SIG-M5 treated with dmso at 0.1 percent for 504 hours (cell line): ENCODE data around the gene ZFHX3.

Experiments
- DNase-seq: peaks from one replicate; lab custom pipeline; 2025; ENCODE audit not compliant: unreplicated experiment; lab: John Stamatoyannopoulos, UW

Gene ZFHX3

DNA sequence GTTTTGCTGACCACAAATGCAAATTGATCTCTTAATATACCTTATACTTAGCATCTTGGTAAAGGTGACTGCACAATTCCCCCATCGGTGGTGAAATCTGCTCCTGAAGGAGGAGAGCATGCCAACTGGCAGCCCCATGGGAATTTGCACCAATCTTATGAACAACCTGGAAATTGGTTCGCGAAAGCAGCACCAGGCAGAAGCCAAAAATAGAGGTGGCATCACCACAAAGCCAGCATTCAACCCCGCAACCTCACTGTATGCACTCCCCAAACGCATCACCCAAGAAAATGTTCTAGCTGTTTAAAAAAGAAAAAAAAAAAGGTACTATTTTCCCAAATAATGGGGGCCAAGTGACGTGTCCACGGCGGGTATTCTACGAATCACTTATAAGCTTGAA lies 213.4 kb downstream of the ZFHX3 start:
- DNase-seq = no peak

DNA sequence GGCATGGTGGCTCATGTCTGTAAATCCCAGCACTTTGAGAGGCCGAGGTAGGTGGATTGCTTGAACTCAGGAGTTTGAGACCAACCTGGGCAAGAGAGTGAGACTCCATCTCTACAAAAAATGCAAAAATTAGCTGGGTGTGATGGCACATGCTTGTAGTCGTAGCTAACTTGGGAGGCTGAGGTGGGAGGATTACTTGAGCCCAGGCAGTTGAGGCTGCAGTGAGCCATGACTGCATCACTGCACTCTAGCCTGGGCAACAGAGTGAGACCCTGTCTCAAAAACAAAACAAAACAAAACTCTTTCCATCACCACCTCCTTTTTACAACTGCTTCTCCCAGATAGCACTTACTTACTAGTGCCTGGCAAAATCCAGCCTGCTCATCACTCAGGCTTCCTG lies 214.0 kb downstream of the ZFHX3 start:
- no peak for DNase-seq

GRCh38 chr16:72833482-72833881 lies 214.4 kb downstream of the ZFHX3 start:
- no peak for DNase-seq

- peak; percentile 42 for DNase-seq
Measured at GRCh38 chr16:72832621-72833248, 215.2 kb downstream of the ZFHX3 start.

- DNase-seq = no peak
Measured at GRCh38 chr16:72829846-72830775, 217.8 kb downstream of the ZFHX3 start.

GRCh38 chr16:72827866-72828265 lies 220.1 kb downstream of the ZFHX3 start:
- DNase-seq = no peak

- no peak for DNase-seq
Measured at GRCh38 chr16:72825912-72826621, 221.9 kb downstream of the ZFHX3 start.

GRCh38 chr16:72824761-72825160 lies 223.2 kb downstream of the ZFHX3 start:
- no peak for DNase-seq

GRCh38 chr16:72824027-72824426 lies 223.9 kb downstream of the ZFHX3 start:
- no peak for DNase-seq

DNA sequence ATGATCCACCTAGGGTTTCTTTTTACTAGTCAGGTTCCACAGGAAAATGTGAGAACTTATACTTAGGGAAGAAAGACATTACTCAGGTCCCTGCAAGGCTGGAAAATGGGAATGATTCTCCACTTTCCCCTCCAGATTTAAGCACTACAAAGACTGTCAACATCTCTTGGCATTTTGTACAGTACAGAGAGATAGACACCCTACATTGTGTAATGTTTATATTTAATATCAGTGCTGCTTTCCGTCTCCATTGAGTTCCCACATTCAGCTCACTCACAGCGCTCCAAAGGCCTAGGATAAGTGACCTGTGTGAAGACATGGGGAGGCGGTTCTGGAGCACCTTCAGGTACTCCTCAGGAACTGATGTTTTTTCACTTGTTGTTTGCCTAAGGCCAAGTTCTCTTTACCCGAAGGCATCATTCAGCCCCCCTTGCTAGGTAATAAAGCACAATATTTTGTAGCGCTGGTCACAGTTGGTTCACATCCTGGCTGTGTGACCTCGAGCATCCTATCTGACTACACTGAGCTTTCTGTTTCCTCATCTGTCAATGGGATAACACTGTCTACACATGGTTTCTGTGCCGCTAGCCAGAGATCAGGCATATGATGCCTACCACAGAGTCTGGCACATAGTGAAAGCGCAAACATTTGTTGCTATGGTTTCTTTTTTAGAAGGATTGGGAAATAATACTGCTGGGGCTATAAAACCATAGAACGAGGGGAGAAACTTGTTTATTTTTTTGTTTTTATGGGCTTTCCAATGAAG lies 226.6 kb downstream of the ZFHX3 start:
- no peak for DNase-seq

- no peak for DNase-seq
Measured at GRCh38 chr16:72819345-72819744, 228.6 kb downstream of the ZFHX3 start.

- DNase-seq = no peak
Measured at GRCh38 chr16:72818236-72818845, 229.6 kb downstream of the ZFHX3 start.

GRCh38 chr16:72815348-72816318 lies 232.3 kb downstream of the ZFHX3 start:
- no peak for DNase-seq

GRCh38 chr16:72814226-72814625 lies 233.7 kb downstream of the ZFHX3 start:
- DNase-seq = no peak

GRCh38 chr16:72812672-72813071 lies 235.3 kb downstream of the ZFHX3 start:
- DNase-seq = no peak

DNA sequence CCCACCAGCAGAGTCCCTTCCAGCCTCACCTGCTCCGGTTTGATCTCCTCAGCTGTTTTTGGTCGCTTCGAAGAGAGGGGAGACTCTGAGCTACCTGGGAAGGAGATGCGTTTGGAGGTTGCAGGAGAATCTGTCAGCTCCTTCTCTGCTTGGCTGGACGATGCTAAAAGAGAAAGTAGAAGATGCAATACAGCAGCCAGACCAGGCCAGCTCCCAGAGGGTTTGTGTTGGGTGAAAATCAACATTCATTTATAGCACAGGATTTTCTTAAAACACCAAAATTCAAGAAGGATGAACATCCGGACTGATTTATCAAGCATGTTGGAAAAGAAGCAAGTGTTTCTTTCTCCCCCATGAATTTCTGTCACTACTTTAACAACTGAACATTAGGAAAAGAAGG lies 236.1 kb downstream of the ZFHX3 start:
- DNase-seq = no peak

GRCh38 chr16:72811188-72811720 lies 236.7 kb downstream of the ZFHX3 start:
- DNase-seq = no peak

- DNase-seq = no peak
Measured at GRCh38 chr16:72810480-72810879, 237.4 kb downstream of the ZFHX3 start.

- DNase-seq = no peak
Measured at GRCh38 chr16:72809446-72809845, 238.5 kb downstream of the ZFHX3 start.
